Embryonic facial prominence (tissue), 1 donor: Measurements from ENCODE around the gene LRRN4CL.
A peak's percentile ranks its signal among the peaks of the same experiment; 100 is the strongest.
"Not testable (repeated sequence)": the region's sequence is repeated elsewhere in the genome, so short reads cannot be mapped to it uniquely, and the experiment has no call there.

Experiments
- DNase-seq: peaks from one replicate; pipeline ENCODE4 v3.0.0-alpha.2; 2016; ENCODE audit errors: extremely low spot score

The LRRN4CL gene

DNA sequence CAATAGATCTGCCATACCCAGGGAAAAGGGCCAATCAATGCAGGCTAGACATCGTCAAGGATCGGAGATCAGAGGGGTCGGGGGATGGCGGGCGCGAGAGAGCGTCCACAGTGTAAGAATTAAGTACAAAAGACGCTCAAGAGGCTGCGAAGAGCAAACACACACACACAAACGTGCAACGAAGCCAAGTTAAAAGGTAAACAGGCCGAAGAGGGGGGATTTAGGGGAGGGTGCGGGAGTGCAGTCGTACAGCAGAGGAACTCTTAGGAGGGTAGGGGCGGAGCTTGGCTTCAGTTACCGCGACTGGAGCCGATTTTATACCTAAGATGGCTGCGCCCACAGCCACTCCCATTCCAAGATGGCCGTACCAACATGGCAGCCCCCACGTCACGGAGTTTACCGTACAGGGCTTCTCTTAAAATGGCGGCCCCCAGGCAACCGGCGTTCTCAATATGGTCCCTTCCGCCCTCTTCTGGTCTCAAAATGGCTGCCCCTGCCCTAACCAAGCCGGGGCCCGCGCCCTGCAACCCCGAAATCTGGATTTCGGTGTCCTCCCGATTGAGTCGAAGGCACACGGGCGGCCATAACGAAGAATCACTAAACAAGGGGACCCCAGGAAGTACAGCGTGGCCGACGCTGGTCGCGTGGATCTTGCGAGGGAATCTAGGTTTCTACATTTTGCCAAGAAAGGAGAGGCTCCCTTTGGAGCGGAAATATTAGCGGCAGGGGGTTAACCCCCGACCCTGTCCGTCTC lies 20.1 kb upstream of the LRRN4CL start:
- DNase-seq: peak; percentile 98

DNA sequence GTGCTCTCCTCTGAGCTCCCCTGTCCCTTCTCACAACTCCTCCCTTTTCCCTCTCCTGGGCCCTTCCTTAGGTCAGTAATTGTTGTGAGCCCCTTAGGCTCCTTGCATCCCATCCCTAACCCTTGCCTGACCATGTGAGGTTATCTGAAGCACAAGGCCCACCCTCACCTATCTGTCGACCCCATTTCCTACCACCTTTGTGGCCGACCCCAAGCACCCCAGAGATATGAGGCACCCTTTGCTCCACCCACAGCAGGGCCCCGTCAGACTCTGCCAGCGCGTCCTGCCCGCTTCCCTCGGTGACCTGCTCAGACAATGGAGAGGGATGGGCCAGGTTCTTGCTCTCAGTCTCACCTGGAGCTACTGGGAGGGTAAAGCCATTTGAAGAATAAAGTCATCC lies 19.5 kb upstream of the LRRN4CL start:
- no peak for DNase-seq

- no peak for DNase-seq
Measured at GRCh38 chr11:62708392-62708791, 19.1 kb upstream of the LRRN4CL start.

- peak; percentile 8 for DNase-seq
Measured at GRCh38 chr11:62707277-62707861, 18.0 kb upstream of the LRRN4CL start, which contains the start of the genes BSCL2 and GNG3. Gene BSCL2, minus strand, starts transcription at chr11:62707424. Its CDS starts 229 bp downstream, at chr11:62707195. Gene GNG3, plus strand, starts transcription at chr11:62707676. Its CDS starts 620 bp downstream, at chr11:62708296.

GRCh38 chr11:62706850-62707247 lies 17.5 kb upstream of the LRRN4CL start:
- DNase-seq: no peak

- peak; percentile 84 for DNase-seq
Measured at GRCh38 chr11:62705880-62706849, 16.8 kb upstream of the LRRN4CL start.

DNA sequence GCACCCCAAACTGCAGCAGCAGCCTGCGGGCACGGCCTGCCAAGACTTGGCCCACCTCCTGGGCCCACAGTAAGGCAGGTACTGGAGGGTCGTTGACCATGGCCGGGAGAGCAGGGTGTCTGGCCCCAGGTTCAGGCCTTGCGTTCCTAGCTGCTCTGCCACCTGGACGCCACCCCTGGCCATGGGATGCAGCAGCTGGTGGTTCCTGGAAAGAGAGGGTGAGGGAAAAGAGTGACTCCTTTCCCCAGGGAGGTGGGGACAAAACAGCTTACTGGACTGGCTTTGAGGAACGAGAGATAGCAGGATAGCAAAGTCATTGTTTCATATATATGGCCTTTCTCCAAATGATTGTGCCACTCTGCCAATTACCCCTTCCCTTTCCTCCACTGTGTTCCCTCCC lies 16.1 kb upstream of the LRRN4CL start:
- DNase-seq: no peak

- DNase-seq: not testable (repeated sequence)
Measured at GRCh38 chr11:62703921-62704320, 14.6 kb upstream of the LRRN4CL start.

- no peak for DNase-seq
Measured at GRCh38 chr11:62702246-62702645, 12.9 kb upstream of the LRRN4CL start.

DNA sequence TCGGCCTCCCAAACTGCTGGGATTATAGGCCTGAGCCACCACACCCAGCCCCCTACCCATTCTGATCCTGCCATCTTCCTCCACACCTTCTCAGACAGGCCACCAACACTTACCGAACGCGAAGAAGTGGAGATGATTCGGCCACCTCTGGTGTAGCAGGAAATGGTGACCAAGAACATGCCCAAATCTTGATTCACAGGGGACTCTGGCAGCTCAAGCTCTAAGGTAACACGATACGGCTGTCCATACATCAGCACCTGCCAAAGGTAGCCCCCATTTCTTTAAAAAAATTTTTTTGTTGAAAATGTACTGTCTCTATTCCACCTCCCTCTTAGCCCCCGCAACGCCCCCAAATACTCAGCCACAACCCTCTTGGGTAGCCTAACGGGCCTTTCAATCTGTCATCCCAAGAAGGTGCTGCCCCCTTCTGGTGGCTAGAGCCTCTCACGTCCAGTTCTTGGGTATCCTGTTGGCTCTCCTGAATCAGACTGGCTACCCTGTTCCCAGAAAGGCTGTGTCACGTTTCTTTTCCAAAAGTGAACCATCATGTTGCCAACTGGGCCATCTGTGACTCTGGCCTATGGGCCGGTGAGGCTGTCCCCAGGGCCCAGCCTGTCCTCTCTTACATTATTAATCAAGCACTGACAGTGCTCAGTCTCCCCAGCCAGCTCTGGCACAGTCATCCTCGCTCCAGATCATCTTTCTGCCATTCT lies 5.3 kb upstream of the LRRN4CL start:
- no peak for DNase-seq

- not testable (repeated sequence) for DNase-seq
Measured at GRCh38 chr11:62693624-62694023, 4.3 kb upstream of the LRRN4CL start.

DNA sequence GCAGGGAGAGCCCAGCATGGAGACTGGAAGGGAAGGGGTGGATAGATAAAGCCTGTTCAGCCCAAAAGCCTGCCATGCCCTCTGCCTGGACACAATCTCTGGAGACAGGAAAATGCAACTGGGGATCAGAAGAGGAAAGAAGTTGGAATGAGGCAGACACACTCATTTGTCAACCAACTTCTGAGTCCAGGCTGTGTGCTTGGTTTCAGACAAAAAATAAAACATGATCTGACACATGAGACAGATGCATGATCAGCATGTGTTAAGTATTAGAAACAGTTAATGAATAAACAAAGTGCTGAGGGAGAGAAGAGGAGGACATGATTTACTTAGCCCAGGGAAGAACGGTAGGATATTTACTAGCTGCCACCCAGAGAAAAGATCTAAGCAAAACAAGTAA lies 839 bp downstream of the LRRN4CL start:
- DNase-seq: no peak

DNA sequence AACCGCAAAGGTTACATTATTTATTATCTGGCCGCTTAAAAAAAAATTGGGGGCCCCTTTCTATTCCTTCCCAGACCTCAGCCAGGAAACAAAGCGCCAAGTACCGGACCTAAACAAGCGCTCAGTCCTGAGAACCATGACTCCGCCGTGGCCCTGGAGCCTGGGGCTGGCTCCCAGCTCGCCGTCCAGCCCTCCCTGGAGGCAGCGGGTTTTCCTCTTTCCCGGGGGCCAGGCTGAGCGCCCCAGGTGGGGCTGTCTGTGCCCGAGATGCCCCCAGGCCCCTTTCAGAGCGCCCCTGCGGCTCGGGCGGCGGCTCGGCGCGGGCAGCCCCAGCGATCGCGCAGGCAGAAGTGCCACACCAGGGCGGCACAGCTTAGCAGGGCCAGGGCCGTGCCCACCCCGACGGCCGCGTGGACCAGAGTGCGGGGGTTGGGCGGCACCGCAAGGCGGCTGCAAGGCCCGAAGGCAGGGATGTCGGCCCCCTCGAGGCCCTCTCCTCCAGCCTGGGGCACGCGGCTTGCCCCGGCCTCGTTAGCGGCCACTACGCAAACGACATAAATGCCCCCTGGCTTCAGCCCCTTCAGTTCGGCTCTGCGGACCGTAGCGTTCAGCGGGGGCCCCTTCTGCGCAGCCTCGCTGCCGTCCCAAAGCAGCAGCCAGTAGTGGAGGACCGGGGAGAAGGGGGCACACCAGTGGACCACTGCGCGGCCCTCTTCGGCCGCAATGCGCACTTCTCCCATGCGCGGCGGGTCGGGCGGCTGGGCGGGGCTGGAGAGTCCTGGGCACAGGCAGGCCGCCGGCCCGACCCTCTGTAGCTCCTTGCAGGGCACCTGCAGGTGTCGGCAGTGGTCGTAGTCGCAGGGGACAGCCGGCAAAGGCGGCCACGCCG lies 1.6 kb downstream of the LRRN4CL start:
- no peak for DNase-seq

DNA sequence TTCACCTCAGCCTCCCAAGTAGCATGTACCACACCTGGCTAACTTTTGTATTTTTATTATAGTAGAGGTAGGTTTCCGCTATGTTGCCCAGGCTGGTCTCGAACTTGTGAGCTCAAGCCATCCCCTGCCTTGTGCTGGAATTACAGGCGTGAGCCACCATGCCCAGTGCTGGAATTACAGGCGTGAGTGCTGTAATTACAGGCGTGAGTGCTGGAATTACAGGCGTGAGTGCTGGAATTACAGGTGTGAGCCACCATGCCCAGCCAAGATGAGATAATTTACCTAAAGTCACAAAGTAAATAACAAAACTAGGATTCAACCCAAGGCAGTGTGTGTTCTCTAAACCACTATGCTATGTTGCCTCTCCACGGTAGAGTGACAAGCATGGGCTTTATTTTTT lies 6.8 kb downstream of the LRRN4CL start:
- no peak for DNase-seq

GRCh38 chr11:62680825-62681240 lies 8.5 kb downstream of the LRRN4CL start:
- DNase-seq: no peak

- peak; percentile 86 for DNase-seq
Measured at GRCh38 chr11:62678770-62679696, 10.3 kb downstream of the LRRN4CL start, which contains the start of gene UBXN1. Gene UBXN1, minus strand, starts transcription at chr11:62679073. Its CDS starts 150 bp downstream, at chr11:62678923.

DNA sequence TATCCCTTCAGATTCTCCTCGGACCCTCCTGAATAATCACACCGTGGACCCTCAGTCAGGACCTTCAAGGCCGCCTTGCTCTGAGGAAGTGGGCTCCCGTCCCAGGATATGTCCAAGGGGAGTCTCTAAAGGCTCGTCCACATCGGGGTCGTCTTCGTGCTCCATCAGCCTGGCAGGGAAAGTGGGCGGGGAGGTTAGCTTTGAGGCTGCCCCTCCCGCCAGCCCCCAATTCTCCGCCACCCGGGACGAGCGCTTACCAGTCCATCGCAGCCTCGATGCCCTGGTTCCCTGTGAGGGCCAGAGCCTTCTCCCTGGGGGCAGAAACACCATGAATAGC lies 10.9 kb downstream of the LRRN4CL start:
- DNase-seq: no peak

GRCh38 chr11:62677714-62678113 lies 11.6 kb downstream of the LRRN4CL start:
- DNase-seq: no peak

DNA sequence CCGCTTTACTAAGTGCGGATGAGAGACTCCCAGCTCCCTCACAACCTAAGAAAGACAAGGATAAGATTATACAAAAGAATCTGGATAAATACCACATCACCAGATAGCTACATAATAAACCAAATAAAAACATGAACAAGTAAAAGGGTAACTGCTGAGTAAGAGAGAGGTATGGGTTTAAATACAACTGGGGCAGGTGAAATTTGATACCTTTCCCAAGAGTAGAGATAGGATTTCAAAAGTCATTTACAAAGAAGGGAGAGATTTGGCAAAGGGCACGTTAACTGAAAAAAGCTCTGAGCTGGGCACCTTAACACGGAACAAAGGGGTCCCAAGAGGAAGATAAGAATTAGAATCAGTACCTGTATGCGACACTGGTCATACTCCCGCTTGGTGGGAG lies 12.2 kb downstream of the LRRN4CL start:
- no peak for DNase-seq
